Mesenchymal stem cell (in vitro differentiated cells and primary cell): ENCODE data around the gene SLC38A9. TPM values are rescaled to one million over a fixed set of nuclear protein-coding genes. Genes with fewer than 3 reads are reported as not detected.

Experiments
- DNase-seq: peaks from one replicate; pipeline ENCODE4 v3.0.0-alpha.2; 2013
- H2AFZ ChIP-seq: one replicate; pipeline ENCODE4 v1.6.1; 2013; ENCODE audit warnings: low read depth, mild to moderate bottlenecking, control low read depth, inconsistent platforms, low read length, moderate library complexity
- H2AK5ac ChIP-seq: 2 replicates; pipeline ENCODE4 v1.6.1; 2013; ENCODE audit warnings: low read length, moderate library complexity, mild to moderate bottlenecking, inconsistent platforms; ENCODE audit not compliant: severe bottlenecking
- H2BK120ac ChIP-seq: one replicate; pipeline ENCODE4 v1.6.1; 2013; ENCODE audit warnings: low read depth, mild to moderate bottlenecking, inconsistent platforms, low read length, moderate library complexity
- H2BK12ac ChIP-seq, 2 experiments: one replicate each; pipeline ENCODE4 v1.6.1; 2013; ENCODE audit warnings: inconsistent platforms in 2 of 2, low read length in 2 of 2, mild to moderate bottlenecking in 2 of 2, moderate library complexity in 2 of 2, control low read depth in 1 of 2
- H2BK15ac ChIP-seq: one replicate; pipeline ENCODE4 v1.6.1; 2013; ENCODE audit warnings: mild to moderate bottlenecking, low read depth, inconsistent platforms; ENCODE audit not compliant: poor library complexity, severe bottlenecking
- H2BK5ac ChIP-seq: 2 replicates; pipeline ENCODE4 v1.6.1; 2013; ENCODE audit warnings: low read depth, mild to moderate bottlenecking, low read length, control low read depth, inconsistent platforms; ENCODE audit not compliant: poor library complexity, severe bottlenecking
- H3K14ac ChIP-seq, 2 experiments: one replicate each; pipeline ENCODE4 v1.6.1; 2013; ENCODE audit warnings: inconsistent platforms in 2 of 2, low read length in 2 of 2, control low read depth in 1 of 2, mild to moderate bottlenecking in 1 of 2, moderate library complexity in 1 of 2
- H3K18ac ChIP-seq, 2 experiments: one replicate each; pipeline ENCODE4 v1.6.1; 2013; ENCODE audit warnings: inconsistent platforms in 2 of 2, low read length in 2 of 2, control low read depth in 1 of 2, low read depth in 1 of 2, mild to moderate bottlenecking in 1 of 2
- H3K23ac ChIP-seq, 2 experiments: one replicate each; pipeline ENCODE4 v1.6.1; 2013; ENCODE audit warnings: inconsistent platforms in 2 of 2, low read length in 2 of 2, mild to moderate bottlenecking in 2 of 2, moderate library complexity in 2 of 2, control low read depth in 1 of 2
- H3K27ac ChIP-seq: 2 replicates; pipeline ENCODE4 v1.5.1; 2013; ENCODE audit warnings: mild to moderate bottlenecking, moderate library complexity, low read length, control low read depth, inconsistent platforms; ENCODE audit not compliant: poor library complexity, severe bottlenecking
- H3K27me3 ChIP-seq, 2 experiments: 2 replicates each; pipeline versions ENCODE4 v1.6.1 to v1.7.0; 2013; ENCODE audit warnings: low read length in 2 of 2, mild to moderate bottlenecking in 2 of 2, moderate library complexity in 2 of 2, control low read depth in 1 of 2, inconsistent platforms in 1 of 2; ENCODE audit not compliant: control insufficient read depth in 1 of 2, insufficient read depth in 1 of 2
- H3K36me3 ChIP-seq, 2 experiments: 2 replicates each; pipeline versions ENCODE4 v1.6.1 to v1.7.0; 2013; ENCODE audit warnings: low read length in 2 of 2, control low read depth in 1 of 2, inconsistent platforms in 1 of 2, low read depth in 1 of 2, mild to moderate bottlenecking in 1 of 2; ENCODE audit not compliant: insufficient read depth in 2 of 2, control insufficient read depth in 1 of 2
- H3K4ac ChIP-seq, 2 experiments: one replicate each; pipeline ENCODE4 v1.6.1; 2013; ENCODE audit warnings: inconsistent platforms in 2 of 2, low read length in 2 of 2, mild to moderate bottlenecking in 2 of 2, moderate library complexity in 2 of 2, control low read depth in 1 of 2, low read depth in 1 of 2
- H3K4me1 ChIP-seq: 2 replicates; pipeline ENCODE4 v1.6.1; 2013; ENCODE audit warnings: low read depth, low read length, control low read depth; ENCODE audit not compliant: control insufficient read depth, insufficient read depth
- H3K4me2 ChIP-seq: 2 replicates; pipeline ENCODE4 v1.6.1; 2013; ENCODE audit warnings: low read length, mild to moderate bottlenecking, inconsistent platforms; ENCODE audit not compliant: poor library complexity, severe bottlenecking
- H3K4me3 ChIP-seq, 2 experiments: 2 replicates each; pipeline versions ENCODE4 v1.5.1 to v1.7.0; 2013; ENCODE audit warnings: low read length in 2 of 2, mild to moderate bottlenecking in 2 of 2, control low read depth in 1 of 2, low read depth in 1 of 2; ENCODE audit not compliant: insufficient read depth in 1 of 2
- H3K79me1 ChIP-seq: replicated peaks from 2 replicates; pipeline ENCODE4 v1.6.1; 2013; ENCODE audit warnings: mild to moderate bottlenecking, control low read depth, low read length, inconsistent platforms; ENCODE audit not compliant: poor library complexity, severe bottlenecking
- H3K9ac ChIP-seq: 2 replicates; pipeline ENCODE4 v1.7.0; 2013; ENCODE audit warnings: mild to moderate bottlenecking, low read length, moderate library complexity
- H3K9me3 ChIP-seq: 2 replicates; pipeline ENCODE4 v1.7.0; 2013; ENCODE audit warnings: mild to moderate bottlenecking, low read length; ENCODE audit not compliant: control insufficient read depth
- H4K8ac ChIP-seq: one replicate; pipeline ENCODE4 v1.6.1; 2013; ENCODE audit warnings: inconsistent platforms, mild to moderate bottlenecking, low read length, moderate library complexity
- H4K91ac ChIP-seq: one replicate; pipeline ENCODE4 v1.6.1; 2013; ENCODE audit warnings: mild to moderate bottlenecking, low read length, inconsistent platforms
- WGBS: methylation state at CpG from one replicate; pipeline ENCODE4 v1.1.7; 2013; ENCODE audit warnings: mixed read lengths; 5-methylcytosine and 5-hydroxymethylcytosine counted together
- small RNA-seq: library from polyadenylated mRNA; stranded (forward); fragments of <200 nt; extraction: miRNeasy Mini kit (QIAGEN cat#:217004); gene quantifications from one replicate; pipeline ENCODE3, GENCODE V24; 2013; ENCODE audit warnings: low read depth

Gene SLC38A9

DNA sequence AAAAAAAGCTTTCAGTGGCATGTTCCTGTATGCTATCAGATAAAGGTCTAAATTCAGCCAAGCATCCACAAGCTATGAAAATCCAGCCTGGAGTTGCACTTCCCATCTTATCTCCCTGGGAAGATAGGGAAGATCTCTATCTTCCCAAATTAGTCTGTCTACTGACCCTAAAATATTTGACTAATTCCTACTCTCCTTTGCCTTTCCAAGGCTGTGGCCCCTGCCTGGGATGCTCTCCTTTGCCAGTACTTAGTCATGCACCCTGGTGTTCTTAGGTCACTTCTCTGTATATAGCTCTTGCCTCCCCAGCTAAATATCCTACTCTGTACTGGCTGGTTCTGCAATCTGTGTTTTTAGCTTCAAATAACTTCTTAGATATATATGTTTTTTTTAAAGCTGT lies 133.4 kb downstream of the SLC38A9 start:
- no peak overlapping the region for H3K4me3 ChIP-seq
- H2BK15ac ChIP-seq, result no peak overlapping the region
- H3K9ac ChIP-seq, result no peak overlapping the region
- H3K14ac ChIP-seq, result no peak overlapping the region
- H4K8ac ChIP-seq, result no peak overlapping the region
- no peaks in the 10 kb centered on the region for H3K9me3 ChIP-seq
- DNase-seq, result peak; percentile 43
- H3K18ac ChIP-seq, result no peak overlapping the region
- H3K4me2 ChIP-seq, result no peak overlapping the region
- no peak overlapping the region for H4K91ac ChIP-seq
- H3K36me3 ChIP-seq, result no peaks in the 10 kb centered on the region
- H3K27ac ChIP-seq, result no peak overlapping the region
- no peaks in the 10 kb centered on the region for H3K79me1 ChIP-seq
- H3K23ac ChIP-seq, result no peak overlapping the region
- no peak overlapping the region for H2AK5ac ChIP-seq
- no peak overlapping the region for H2BK5ac ChIP-seq
- H3K4me1 ChIP-seq, result no peaks in the 10 kb centered on the region
- no peak overlapping the region for H2AFZ ChIP-seq
- H3K4ac ChIP-seq, result no peak overlapping the region
- H2BK12ac ChIP-seq, result no peak overlapping the region
- H3K27me3 ChIP-seq, result no peaks in the 10 kb centered on the region
- H2BK120ac ChIP-seq, result no peak overlapping the region

DNA sequence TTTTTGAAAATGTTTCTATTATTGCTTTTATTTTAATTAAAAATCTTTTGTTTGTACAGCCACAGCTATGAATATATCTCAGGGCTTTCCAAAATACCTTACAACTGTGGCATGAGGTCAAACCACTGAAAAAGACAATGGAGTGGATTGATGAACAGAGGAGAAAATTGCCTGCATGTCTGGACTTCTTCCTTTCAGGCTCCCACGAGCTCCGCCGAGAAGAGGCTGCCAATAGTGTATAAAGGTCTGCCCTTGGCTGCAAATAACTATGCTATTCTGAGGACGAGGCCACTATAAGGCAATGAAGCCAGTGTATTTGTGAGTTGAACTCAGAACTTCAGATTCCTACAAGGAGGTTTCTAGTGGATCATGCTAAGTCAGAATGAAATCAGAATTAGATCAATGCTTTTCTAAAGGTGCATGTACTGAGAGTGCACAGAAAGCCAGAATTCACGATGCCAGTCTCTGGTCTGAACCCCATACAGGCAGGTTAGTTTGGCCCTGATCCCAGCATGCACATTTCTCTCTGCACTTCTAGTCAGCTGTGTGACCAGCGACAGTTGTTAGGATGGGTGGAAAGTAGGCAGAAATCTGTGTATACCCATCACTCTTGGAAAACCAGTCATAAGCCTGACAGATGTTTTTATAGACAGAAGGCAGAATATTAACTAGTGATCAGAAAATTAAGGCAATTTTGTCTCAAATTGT lies 134.6 kb downstream of the SLC38A9 start:
- Histone ChIP-seq H2BK15ac (no peak overlapping the region), H3K79me1 (no peaks in the 10 kb centered on the region), H3K4me1 (no peaks in the 10 kb centered on the region), H2BK120ac (no peak overlapping the region), H3K4me3 (no peak overlapping the region), H3K4me2 (no peak overlapping the region), H3K23ac (no peak overlapping the region), H4K91ac (no peak overlapping the region), H3K9me3 (no peaks in the 10 kb centered on the region), H3K27me3 (no peaks in the 10 kb centered on the region), H4K8ac (peak overlapping the region; percentile 19), H3K18ac (peak overlapping the region in 1 of 2 experiments; percentile 28), H3K14ac (no peak overlapping the region), H2AK5ac (no peak overlapping the region), H2AFZ (no peak overlapping the region), H3K27ac (no peak overlapping the region), H2BK12ac (peak overlapping the region; percentile 12 to 41), H3K4ac (no peak overlapping the region), H2BK5ac (no peak overlapping the region), H3K36me3 (no peaks in the 10 kb centered on the region), H3K9ac (no peak overlapping the region)
- 84% methylated on average over 5 of the region's 6 CpGs for WGBS
- no peak for DNase-seq

DNA sequence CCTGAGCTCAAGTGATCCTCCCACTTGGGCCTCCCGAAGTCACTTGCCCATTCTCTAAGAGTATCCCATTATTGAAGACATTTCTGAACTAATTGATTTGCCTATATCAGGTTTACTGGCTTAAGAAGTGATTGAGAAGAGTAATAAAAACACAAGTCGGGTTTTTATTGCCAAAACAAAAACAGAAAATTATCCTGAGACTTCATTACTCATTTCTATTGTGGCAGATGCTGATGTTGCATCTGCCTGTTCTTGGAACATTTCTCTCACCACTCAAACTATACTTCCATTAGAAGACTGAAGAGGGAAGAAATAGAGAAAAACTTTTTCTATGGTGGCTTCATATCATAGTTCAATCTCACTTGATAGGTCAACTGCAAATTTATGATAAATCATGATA lies 135.5 kb downstream of the SLC38A9 start:
- Histone ChIP-seq H4K91ac (no peak overlapping the region), H3K4ac (no peak overlapping the region), H2BK120ac (no peak overlapping the region), H2AK5ac (no peak overlapping the region), H3K9ac (no peak overlapping the region), H3K79me1 (no peaks in the 10 kb centered on the region), H2BK15ac (no peak overlapping the region), H4K8ac (no peak overlapping the region), H2BK12ac (no peak overlapping the region), H3K4me2 (no peak overlapping the region), H3K4me1 (no peaks in the 10 kb centered on the region), H3K27me3 (no peaks in the 10 kb centered on the region), H3K23ac (no peak overlapping the region), H3K14ac (no peak overlapping the region), H3K18ac (no peak overlapping the region), H2AFZ (no peak overlapping the region), H3K4me3 (no peak overlapping the region), H3K36me3 (no peaks in the 10 kb centered on the region), H3K9me3 (no peaks in the 10 kb centered on the region), H2BK5ac (no peak overlapping the region), H3K27ac (no peak overlapping the region)
- DNase-seq, result no peak
- WGBS, result no CpG with 5 or more reads among the region's 2 CpGs

Small RNAs within 50 kb of the gene (small RNA-seq; reads per million reads assigned to genes)
- gene AC016632.1, result not detected
